GM12878 (cell line): Measurements from ENCODE around the gene OR4D2. TPM values are rescaled to one million over a fixed set of nuclear protein-coding genes. Genes with fewer than 3 reads are reported as not detected.

ENCODE experiments used
- ATAC-seq: fragments of 200-7000 bp; cut with Tn5 transposase; 3 replicates; pipeline ENCODE4 v1.9.1; 2020; ENCODE audit warnings: mild to moderate bottlenecking, moderate library complexity
- BruUV-seq: library from RNA; stranded (reverse); fragments of 400-500 nt; replicated peaks from 2 replicates; lab custom pipeline; 2021; lab: Mats Ljungman, UMichigan
- CTCF ChIA-PET: fragments of 300-600 bp; sonication (Branson Sonifier 250); formaldehyde crosslinking; extraction: SDS; loops from one replicate; lab custom pipeline; 2021; ENCODE audit warnings: inconsistent platforms; lab: Yijun Ruan, JAX
- POLR2A ChIA-PET: fragments of 350-600 bp; formaldehyde crosslinking; extraction: SDS; loops from one replicate; lab custom pipeline; 2021; ENCODE audit warnings: inconsistent platforms; lab: Charles Lee
- RAD21 ChIA-PET: fragments of 300-600 bp; sonication (Branson Sonifier 250); formaldehyde crosslinking; loops from one replicate; lab custom pipeline; 2023; ENCODE audit warnings: antibody characterized with exemption; ENCODE audit not compliant: unreplicated experiment; lab: Charles Lee
- SMC1A ChIA-PET: fragments of 300-600 bp; sonication (Branson Sonifier 250); formaldehyde crosslinking; loops from one replicate; lab custom pipeline; 2023; ENCODE audit not compliant: unreplicated experiment, uncharacterized antibody; lab: Charles Lee
- DNase-seq: peaks from one replicate; pipeline ENCODE4 v3.0.0-alpha.2; 2011; ENCODE audit warnings: low read depth, low spot score
- FAIRE-seq: peaks from 3 replicates; lab custom pipeline; 2011; peaks lifted over from hg19 to GRCh38; lab: Jason Lieb, UNC
- H2AFZ ChIP-seq: 2 replicates; pipeline ENCODE4 v1.6.0; 2011; ENCODE audit warnings: low read depth, low read length, control low read depth; ENCODE audit not compliant: control insufficient read depth
- H3K27ac ChIP-seq: 2 replicates; pipeline ENCODE4 v1.5.1; 2011; ENCODE audit warnings: control low read depth; ENCODE audit not compliant: control insufficient read depth, insufficient read depth
- H3K27me3 ChIP-seq, 2 experiments: replicated peaks in 1 of 2; 2 replicates each; pipeline versions ENCODE4 v1.6.0 to v1.6.1; 2011; ENCODE audit warnings: low read length in 1 of 2; ENCODE audit not compliant: control insufficient read depth in 2 of 2, insufficient read depth in 2 of 2
- H3K36me3 ChIP-seq, 2 experiments: 2 replicates each; pipeline ENCODE4 v1.5.1; 2011; ENCODE audit warnings: low read length in 1 of 2; ENCODE audit not compliant: control insufficient read depth in 2 of 2, insufficient read depth in 2 of 2
- H3K4me1 ChIP-seq: 2 replicates; pipeline ENCODE4 v1.6.1; 2011; ENCODE audit warnings: mild to moderate bottlenecking, low read length, moderate library complexity, mixed read lengths; ENCODE audit not compliant: control insufficient read depth, insufficient read depth
- H3K4me2 ChIP-seq: 2 replicates; pipeline ENCODE4 v1.6.0; 2011; ENCODE audit warnings: control low read depth; ENCODE audit not compliant: control insufficient read depth, insufficient read depth
- H3K4me3 ChIP-seq: fragments of 200-600 bp; sonication (generic); 2 replicates; pipeline ENCODE4 v1.5.1; 2016
- H3K79me2 ChIP-seq: 2 replicates; pipeline ENCODE4 v1.6.0; 2011; ENCODE audit warnings: low read length; ENCODE audit not compliant: control insufficient read depth, insufficient read depth
- H3K9ac ChIP-seq: 2 replicates; pipeline ENCODE4 v1.8.0; 2011; ENCODE audit warnings: low read length, control low read depth, mixed read lengths; ENCODE audit not compliant: control insufficient read depth, insufficient read depth
- H3K9me3 ChIP-seq: replicated peaks from 3 replicates; pipeline ENCODE4 v1.5.1; 2011; ENCODE audit warnings: mild to moderate bottlenecking, low read length; ENCODE audit not compliant: control insufficient read depth, insufficient read depth
- H4K20me1 ChIP-seq: 2 replicates; pipeline ENCODE4 v1.6.0; 2011; ENCODE audit not compliant: control insufficient read depth, insufficient read depth
- ATF2 ChIP-seq: IDR thresholded peaks from 2 replicates; pipeline ENCODE4 v1.6.1; 2012; ENCODE audit warnings: low read length, inconsistent platforms
- E2F4 ChIP-seq: IDR thresholded peaks from 2 replicates; pipeline ENCODE4 v1.6.1; 2012; ENCODE audit warnings: low read depth, low read length, improper control_type of control experiment
- EP300 ChIP-seq, 2 experiments: fragments of 150-350 bp in 1 of 2; IDR thresholded peaks; 2 replicates each; pipeline ENCODE4 v1.6.1; 2011 to 2012; ENCODE audit warnings: low read depth in 2 of 2, low read length in 2 of 2, borderline replicate concordance in 1 of 2, improper control_type of control experiment in 1 of 2, inconsistent platforms in 1 of 2; ENCODE audit not compliant: control insufficient read depth in 1 of 2
- PAX8 ChIP-seq: fragments of 450-650 bp; IDR thresholded peaks from 2 replicates; pipeline ENCODE4 v1.6.1; 2017; ENCODE audit warnings: mild to moderate bottlenecking, moderate library complexity
- SIX5 ChIP-seq: IDR thresholded peaks from 2 replicates; pipeline ENCODE4 v1.6.1; 2011; ENCODE audit warnings: mild to moderate bottlenecking, low read depth, low read length, moderate library complexity; ENCODE audit not compliant: severe bottlenecking
- SKIL ChIP-seq: fragments of 450-650 bp; IDR thresholded peaks from 2 replicates; pipeline ENCODE4 v1.6.1; 2017; ENCODE audit warnings: mild to moderate bottlenecking, low read depth, inconsistent platforms; ENCODE audit not compliant: poor library complexity, severe bottlenecking
- SREBF2 ChIP-seq: IDR thresholded peaks from 2 replicates; pipeline ENCODE4 v1.6.1; 2012; ENCODE audit warnings: mild to moderate bottlenecking, low read length
- YBX1 ChIP-seq: fragments of 450-650 bp; IDR thresholded peaks from 2 replicates; pipeline ENCODE4 v1.6.1; 2016; ENCODE audit warnings: antibody characterized with exemption
- ZBTB33 ChIP-seq: fragments of 450-650 bp; IDR thresholded peaks from 2 replicates; pipeline ENCODE4 v1.6.1; 2017; ENCODE audit warnings: mild to moderate bottlenecking
- ZNF384 ChIP-seq: IDR thresholded peaks from 2 replicates; pipeline ENCODE4 v1.6.1; 2012; ENCODE audit warnings: low read depth, mild to moderate bottlenecking, low read length, improper control_type of control experiment, borderline replicate concordance
- WGBS: methylation state at CpG from one replicate; pipeline ENCODE4 v1.1.6; 2016; ENCODE audit warnings: low lambda C conversion rate; ENCODE audit not compliant: insufficient replicate concordance, insufficient coverage; ENCODE audit errors: missing lambda C conversion rate; 5-methylcytosine and 5-hydroxymethylcytosine counted together
- in situ Hi-C: fragments of 300-500 bp; cut with MboI; formaldehyde crosslinking; loops from 9 replicates; pipeline ENCODE4 v1.14.3; 2018; ENCODE audit warnings: mixed read lengths
- intact Hi-C: fragments of 100-400 bp; cut with micrococcal nuclease; formaldehyde crosslinking; loops from one replicate; pipeline ENCODE4 v1.14.2; 2022; ENCODE audit not compliant: unreplicated experiment
- polyA plus RNA-seq, 11 experiments: library from polyadenylated mRNA; depleted of rRNA in 4 of 11; unstranded in 6 of 11; stranded (reverse) in 5 of 11; fragments of >200 nt; fragmentation: Nextera tagmentation in 4 of 11; fragmentation: Illumina TruSeq in 1 of 11; extraction: Ambion mirVana in 4 of 11; extraction: Trizol in 1 of 11; gene quantifications; 1 replicate in 1 of 11; 2 replicates in 10 of 11; pipeline versions ENCODE4 v1.2.1 to v1.2.3, GENCODE V29; 2011 to 2016; ENCODE audit warnings: inconsistent platforms in 2 of 11, missing spikeins in 2 of 11, low read depth in 1 of 11
- total RNA-seq, 4 experiments: library from RNA; depleted of rRNA in 3 of 4; stranded (reverse); fragments of >200 nt in 3 of 4; fragmentation: Illumina TruSeq in 1 of 4; extraction: Trizol in 1 of 4; gene quantifications; 2 replicates each; pipeline versions ENCODE4 v1.2.1 to v1.2.3, GENCODE V29; 2013 to 2021

The OR4D2 gene
- total and polyA plus RNA-seq, 10 of the 15 experiments (the other 5 are each of a cell fraction or from before 2014, with no cell fraction given), result 0.04 TPM; not detected in 9

GRCh38 chr17:58189436-58190146 is 22.8 kb downstream of the OR4D2 start:
- CTCF ChIA-PET, result no interaction called here

More at GRCh38 chr17:58189436-58190146, 22.8 kb downstream of the OR4D2 start:
- DNase-seq, result no peak
- no peak for ATAC-seq
- Histone ChIP-seq H2AFZ (no peak overlapping the region), H3K4me2 (no peak overlapping the region), H3K9me3 (no peaks in the 10 kb centered on the region), H3K36me3 (no peaks in the 10 kb centered on the region), H3K9ac (no peak overlapping the region), H3K79me2 (no peaks in the 10 kb centered on the region), H3K27ac (no peak overlapping the region), H3K27me3 (peaks cover 2 to 3% of the 10 kb centered on the region in 2 experiments; a peak in 2 of 4 replicates), H4K20me1 (no peaks in the 10 kb centered on the region), H3K4me1 (peaks cover 3% of the 10 kb centered on the region), H3K4me3 (no peak overlapping the region)
- SMC1A ChIA-PET, result no interaction called here
- BruUV-seq, result no TSS peak
- 16% methylated on average over 11 of the region's 11 CpGs for WGBS
- no peak for FAIRE-seq
- TF ChIP-seq SREBF2 (no peak), ATF2 (no peak), PAX8 (no peak), ZBTB33 (no peak), E2F4 (no peak), SIX5 (no peak), ZNF384 (no peak), EP300 (IDR thresholded peaks at IDR 0.05; ENCODE audit: borderline replicate concordance in 1 of 2, control insufficient read depth in 1 of 2, low read depth in 2 of 2, low read length in 2 of 2) (no peak), YBX1 (no peak), SKIL (no peak)
- RAD21 ChIA-PET, result no interaction called here
- in situ Hi-C loops, result no loop called here
- POLR2A ChIA-PET, result no interaction called here
- intact Hi-C loops, result no loop called here
